CD4-positive, alpha-beta T cell treated with Interleukin-17A for 1 hour (primary cell): Measurements from ENCODE around the gene LGALS7B.
"Not testable (repeated sequence)": the region's sequence is repeated elsewhere in the genome, so short reads cannot be mapped to it uniquely, and the experiment has no call there.

Source experiments
- DNase-seq: peaks from one replicate; pipeline ENCODE4 v3.0.0-alpha.2; 2020

Gene LGALS7B

DNA sequence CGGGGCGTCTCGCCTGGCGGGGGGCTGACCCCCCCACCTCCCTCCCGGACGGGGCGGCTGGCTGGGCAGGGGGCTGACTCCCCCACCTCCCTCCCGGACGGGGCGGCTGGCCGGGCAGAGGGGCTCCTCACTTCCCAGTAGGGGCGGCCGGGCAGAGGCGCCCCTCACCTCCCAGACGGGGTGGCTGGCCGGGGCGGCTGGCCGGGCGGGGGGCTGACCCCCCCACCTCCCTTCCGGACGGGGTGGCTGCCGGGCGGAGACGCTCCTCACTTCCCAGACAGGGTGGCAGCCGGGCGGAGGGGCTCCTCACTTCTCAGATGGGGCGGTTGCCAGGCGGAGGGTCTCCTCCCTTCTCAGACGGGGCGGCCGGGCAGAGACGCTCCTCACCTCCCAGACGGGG is 8.8 kb downstream of the LGALS7B start:
- not testable (repeated sequence) for DNase-seq

DNA sequence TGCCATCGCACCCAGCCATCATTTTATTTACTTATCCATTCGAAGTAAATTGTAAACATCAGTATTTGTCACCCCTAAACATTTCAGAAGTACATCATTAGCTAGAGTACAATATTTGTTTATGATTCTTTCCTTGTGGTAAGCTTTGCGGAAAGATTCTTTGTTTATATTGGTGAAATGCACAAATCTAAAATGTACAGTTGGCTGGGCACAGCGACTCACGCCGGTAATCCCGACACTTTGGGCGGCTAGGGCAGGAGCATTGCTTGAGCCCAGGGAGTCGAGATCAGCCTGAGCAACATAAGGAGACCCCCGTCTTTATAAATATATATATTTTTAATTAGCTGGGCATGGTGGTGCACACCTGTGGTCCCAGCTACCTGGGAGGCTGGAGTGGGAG is 10.1 kb downstream of the LGALS7B start:
- no peak for DNase-seq

DNA sequence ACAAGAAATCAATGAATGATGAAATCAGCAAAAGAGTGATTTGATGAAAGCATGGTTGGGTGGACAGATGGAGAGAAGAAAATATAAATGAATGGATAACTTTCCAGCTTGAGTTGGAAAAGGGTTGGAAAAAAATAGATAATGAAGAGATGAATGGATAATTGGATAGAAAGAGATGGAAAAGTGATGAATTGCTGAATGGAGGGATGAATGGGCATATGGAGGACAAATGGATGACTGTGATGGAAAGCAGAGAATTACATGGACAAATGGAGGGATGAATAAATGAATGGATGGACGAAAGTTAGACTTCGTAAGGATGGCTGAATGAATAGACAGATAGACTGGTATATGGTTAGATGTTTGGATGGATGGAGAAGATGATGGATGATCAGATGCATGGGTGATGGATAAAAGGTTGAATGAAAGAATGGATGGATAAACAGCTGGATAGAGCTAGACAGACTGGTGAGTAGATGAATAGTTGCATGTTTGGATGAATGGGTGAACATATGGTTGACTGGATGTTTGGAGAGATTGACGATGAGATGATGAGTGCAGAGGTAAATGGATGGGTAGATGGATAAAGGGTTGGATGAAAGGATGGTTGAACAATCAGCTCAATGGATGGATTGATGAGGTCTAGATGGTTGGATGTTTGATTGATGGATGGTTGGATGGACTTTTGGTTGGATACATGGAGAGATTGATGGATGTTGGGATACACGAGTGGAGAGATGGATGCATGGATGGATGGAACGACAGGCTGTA is 11.8 kb downstream of the LGALS7B start:
- no peak for DNase-seq

DNA sequence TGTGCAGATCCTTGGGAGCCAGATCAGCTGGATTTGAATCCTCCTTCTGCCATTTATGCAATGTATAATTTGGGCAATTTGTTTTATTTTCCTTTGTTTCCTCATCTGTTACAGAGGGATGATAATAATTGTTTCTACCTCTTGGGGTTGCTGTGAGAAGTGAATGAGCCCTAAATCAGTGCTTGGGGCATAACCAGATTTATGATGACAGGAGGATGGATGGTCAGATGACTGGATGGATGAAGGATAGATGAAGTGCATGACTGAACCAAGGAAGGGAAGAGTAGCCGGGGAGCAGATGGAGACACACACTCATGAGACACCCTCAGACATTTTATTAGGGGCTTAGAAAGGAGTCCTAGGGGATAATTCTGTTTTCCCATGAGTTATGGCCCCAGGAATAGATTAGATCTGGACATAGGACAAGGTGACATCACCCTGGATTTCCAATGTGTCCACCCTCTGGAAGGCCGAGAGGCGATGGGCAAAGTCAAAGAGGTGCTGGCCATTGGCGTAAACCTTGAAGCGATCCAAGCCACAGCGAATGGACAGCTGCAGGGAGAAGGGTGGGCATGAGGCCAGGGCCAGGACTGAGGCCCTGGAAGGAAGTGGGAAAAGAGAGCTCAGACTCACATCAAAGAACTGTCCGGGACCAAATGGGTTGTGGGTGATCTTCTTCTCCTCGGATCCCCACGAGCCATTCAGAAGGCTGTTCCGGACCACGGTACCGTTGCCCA is 12.5 kb downstream of the LGALS7B start:
- DNase-seq, result no peak

DNA sequence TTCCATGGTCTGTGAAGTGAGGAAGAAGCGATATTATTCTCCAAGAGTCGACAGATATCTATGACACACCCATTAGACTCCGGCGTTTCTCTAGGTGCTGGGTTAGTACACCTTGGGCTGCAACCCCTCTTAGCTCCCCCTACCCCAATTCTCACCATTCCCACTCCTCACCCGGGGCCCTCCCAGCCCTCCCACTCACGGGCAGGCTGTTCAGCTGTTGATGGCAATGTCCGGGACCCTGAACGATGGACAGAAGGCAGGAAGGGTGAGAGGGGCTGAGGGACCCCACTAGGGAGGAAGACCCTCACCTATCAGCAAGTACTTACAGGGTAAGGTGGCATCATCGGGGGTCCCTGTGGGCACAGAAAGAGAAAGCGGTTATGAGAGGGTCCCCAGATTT is 14.5 kb downstream of the LGALS7B start:
- DNase-seq, result no peak

GRCh38 chr19:38805180-38805579 is 16.2 kb downstream of the LGALS7B start:
- DNase-seq, result no peak

DNA sequence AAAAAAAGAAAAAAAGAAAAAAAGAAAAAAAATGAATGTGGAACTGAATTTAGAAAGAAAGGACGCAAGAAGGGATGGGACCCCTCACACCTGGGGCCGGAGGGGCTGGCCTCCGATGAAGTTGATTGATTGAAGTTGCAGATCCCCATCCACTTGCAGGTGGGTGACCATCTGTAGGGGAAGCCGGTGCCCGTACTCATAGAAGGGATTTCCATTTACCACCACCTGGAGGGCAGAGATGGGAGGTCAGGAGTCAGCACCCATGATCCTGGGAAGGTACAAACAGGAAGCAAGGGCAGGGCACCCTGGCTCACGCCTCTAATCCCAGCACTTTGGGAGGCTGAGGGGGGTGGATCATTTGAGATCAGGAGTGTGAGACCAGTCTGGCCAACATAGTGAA is 17.4 kb downstream of the LGALS7B start:
- DNase-seq, result no peak

DNA sequence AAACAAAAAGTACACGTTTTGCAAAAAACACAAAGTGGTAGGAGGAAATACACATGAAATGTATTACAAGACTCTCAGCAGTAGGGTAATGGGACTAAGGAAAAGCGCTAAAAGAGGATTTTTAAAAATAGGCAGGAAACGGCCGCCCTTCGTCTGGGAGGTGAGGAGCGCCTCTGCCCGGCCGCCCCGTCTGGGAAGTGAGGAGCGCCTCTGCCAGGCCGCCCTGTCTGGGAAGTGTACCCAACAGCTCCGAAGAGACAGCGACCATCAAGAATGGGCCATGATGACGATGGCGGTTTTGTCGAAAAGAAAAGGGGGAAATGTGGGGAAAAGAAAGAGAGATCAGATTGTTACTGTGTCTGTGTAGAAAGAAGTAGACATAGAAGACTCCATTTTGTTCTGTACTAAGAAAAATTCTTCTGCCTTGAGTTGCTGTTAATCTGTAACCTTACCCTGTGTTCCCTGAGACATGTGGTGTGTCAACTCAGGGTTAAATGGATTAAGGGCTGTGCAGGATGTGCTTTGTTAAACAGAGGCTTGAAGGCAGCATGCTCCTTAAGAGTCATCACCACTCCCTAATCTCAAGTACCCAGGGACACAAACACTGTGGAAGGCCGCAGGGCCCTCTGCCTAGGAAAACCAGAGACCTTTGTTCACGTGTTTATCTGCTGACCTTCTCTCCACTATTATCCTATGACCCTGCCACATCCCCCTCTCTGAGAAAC is 18.5 kb downstream of the LGALS7B start:
- not testable (repeated sequence) for DNase-seq

- DNase-seq, result no peak
Measured at GRCh38 chr19:38808741-38809140, 19.7 kb downstream of the LGALS7B start.

- no peak for DNase-seq
Measured at GRCh38 chr19:38809592-38810252, 20.7 kb downstream of the LGALS7B start.

DNA sequence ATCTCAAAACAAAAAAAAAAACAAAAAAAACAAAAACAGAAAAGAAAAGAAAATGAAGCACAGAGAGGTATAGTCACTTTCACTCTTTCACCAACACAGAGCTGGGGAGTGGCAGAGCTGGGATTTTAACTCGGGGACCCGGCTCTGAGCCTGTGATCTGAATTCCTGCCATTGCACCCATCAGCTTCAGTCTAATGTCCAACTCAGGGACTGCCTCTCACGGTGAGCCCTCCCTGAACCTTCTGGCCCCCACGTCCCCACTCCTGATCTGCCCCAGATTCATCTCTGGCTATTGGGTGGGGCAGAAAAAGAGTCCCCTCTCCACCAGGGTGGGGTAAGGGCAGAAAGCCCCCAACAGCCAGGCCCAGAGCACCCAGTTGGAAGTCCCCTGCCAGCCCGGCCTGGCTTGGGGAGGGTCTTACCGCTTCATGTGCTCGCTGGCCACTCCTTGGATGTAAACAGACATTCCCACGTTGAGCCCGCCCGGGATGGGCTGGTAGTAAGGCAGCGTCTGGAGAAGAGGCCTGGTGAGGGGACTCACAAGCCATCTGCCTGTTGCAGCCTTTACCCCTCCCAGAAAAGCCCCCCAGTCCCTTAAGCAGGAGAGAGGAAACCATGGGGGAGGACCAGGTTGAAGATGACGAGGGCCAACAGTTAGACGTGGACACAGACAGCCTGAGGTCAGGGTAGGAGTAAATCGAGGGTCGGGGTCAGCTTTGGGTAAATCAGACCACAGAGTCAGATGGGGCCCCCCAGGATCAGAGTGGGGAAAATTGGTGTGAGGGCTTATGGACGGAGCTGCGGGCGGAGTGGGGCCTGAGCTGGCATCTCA is 23.2 kb downstream of the LGALS7B start:
- DNase-seq, result no peak

DNA sequence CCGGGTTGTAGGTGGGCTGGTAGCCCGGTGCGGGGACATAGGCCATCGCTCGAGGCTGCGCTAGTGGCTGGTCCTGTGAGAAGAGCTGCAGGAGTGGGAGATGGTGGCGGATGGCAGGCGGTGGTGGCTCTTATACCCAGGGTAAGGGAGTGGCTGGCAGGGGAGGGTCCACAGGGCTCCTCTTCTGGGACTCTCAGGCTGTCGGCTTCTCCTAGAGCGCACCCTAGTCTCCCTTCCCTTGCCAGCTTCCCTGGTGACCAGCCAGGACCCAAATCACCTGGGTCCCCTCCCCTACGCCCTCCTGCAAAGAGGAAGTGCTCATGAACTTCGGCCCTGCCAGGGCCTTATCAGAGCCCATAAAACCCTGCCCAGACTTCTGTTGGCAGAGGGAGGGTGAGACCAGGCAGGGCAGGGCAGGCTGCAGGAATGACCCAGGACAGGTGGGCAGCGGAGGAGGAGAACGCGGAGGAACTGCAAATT is 23.9 kb downstream of the LGALS7B start, which contains the start of gene LGALS4:
Gene LGALS4, minus strand, starts transcription at position 105 of the 480 bp plus-strand sequence. Its CDS starts 59 bp downstream, at position 46.
- no peak for DNase-seq

DNA sequence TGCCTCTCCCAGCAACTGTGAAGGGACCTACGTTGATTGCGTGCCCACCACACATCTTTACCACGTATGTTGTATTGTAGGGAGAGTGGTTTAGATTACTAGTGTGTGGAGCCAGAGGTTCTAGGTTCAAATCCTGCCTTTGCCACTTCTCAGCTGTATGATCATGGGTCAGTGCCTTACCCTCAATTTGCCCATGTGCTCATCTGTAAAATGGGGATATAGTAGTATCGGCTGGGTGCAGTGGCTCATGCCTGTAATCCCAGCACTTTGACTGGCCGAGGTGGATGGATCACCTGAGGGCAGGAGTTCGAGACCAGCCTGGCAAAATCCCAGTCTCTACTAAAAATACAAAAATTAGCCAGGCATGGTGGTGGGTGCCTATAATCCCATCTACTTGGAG is 24.3 kb downstream of the LGALS7B start:
- DNase-seq, result no peak

- not testable (repeated sequence) for DNase-seq
Measured at GRCh38 chr19:38813932-38814331, 24.9 kb downstream of the LGALS7B start.

DNA sequence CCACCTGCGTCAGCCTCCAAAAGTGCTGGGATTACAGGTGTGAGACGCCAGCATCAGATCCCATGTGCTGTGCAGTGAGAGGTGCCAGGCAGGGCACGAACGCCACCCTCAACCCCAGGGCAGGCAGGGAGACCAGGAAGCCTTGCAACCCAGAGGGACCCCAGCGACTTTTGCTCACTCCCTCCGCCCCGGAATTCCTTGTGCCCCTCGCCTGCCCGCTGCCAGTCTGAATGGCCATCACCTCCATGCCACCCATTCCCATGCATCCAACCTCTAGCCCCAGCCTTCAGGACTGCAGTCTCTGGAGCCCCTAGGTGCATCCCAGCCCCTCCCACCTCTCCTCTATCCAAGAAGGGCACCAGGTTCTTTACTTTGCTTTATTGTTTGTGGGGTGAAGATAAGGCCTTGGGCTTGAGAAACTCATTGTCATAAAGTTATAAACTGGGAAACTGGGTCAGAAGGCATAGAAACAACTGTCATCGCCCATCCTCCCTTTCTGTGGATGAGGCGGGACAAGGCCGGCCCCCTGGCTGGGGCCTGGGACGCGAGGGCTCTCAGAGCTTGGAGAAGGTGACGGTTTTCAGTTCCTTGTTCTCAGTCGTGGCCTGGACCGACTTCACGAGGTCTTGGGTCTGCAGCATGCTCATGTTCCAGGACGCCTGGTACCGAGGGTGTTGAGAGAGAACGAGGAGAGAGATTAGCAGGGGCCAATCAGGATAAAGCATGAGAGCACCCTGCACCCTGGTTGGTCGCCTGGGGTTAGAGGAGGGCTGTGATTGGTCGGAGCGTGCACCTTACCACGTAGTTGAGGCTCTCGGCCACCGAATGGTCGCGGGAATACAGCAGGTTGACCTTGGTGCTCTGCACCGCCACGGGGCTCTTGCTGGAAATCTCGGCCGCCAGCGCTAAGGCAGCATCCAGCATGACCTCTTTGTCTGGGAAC is 26.3 kb downstream of the LGALS7B start:
- DNase-seq, result no peak

- no peak for DNase-seq
Measured at GRCh38 chr19:38816131-38816750, 27.2 kb downstream of the LGALS7B start.

- no peak for DNase-seq
Measured at GRCh38 chr19:38817081-38817480, 28.1 kb downstream of the LGALS7B start.

DNA sequence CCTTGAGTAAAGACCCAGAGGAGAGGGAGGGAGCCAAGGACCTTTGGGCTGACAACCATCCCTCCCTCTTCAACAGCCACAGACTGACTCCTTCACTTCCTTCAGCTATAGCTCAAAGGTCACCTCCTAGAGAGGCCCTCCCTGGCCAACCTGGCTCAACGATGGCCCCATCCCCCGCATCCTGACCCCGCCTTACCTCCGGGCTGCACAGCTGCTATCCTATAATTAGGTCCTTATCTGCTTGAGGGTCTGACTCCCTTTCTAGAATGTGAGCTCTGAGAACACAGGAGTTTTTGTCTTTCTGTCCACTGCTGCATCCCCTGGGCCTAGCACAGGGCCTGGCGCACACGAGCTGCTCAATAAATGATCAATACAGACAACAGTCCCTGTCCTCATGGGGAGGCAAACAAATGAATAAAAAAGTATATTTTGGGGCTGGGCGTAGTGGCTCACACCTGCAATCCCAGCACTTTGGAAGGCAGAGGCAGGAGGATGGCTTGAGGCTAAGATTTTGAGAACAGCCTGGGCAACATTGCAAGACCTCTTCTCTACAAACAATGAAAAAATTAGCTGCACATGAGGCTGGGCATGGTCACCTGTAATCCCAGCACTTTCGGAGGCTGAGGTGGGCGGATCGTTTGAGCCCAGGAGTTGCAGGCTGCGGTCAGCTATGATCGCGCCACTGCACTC is 30.4 kb downstream of the LGALS7B start:
- no peak for DNase-seq

DNA sequence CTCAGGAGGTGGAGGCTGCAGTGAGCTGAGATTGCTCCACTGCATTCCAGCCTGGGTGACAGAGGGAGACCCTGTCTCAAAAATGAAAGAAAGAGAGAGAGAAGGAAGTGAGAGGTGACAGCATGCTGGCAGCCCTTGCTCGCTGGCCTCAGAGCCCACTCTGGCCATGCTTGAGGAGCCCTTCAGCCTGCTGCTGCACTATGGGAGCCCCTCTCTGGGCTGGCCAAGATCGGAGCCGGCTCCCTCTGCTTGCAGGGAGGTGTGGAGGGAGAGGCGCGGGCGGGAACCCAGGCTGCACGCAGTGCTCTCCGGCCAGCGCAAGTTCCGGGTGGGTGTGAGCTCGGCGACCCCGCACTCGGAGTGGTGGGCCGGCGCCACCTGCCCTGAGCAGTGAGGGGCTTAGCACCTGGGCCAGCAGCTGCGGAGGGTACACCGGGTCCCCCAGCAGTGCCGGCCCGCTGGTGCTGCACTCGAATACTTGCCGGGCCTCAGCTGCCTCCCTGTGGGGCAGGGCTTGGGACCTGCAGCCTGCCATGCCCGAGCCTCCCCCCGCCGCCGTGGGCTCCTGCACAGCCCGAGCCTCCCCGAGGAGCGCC is 32.3 kb downstream of the LGALS7B start:
- not testable (repeated sequence) for DNase-seq
